SK-N-SH treated with all-trans-retinoic acid at 6 μM for 48 hours (cell line): Measurements from ENCODE around the gene COL23A1.

Source experiments
- ATAC-seq: fragments of 200-7000 bp; cut with Tn5 transposase; 3 replicates; pipeline ENCODE4 v1.9.1; 2020; ENCODE audit warnings: mild to moderate bottlenecking, moderate library complexity
- ARNTL ChIP-seq: fragments of 450-650 bp; formaldehyde crosslinking; IDR thresholded peaks from 2 replicates; pipeline ENCODE4 v1.5.0; 2020; ENCODE audit warnings: low read depth, mild to moderate bottlenecking, moderate library complexity, borderline replicate concordance
- BACH2 ChIP-seq: fragments of 250-450 bp; sonication (Bioruptor Pico); IDR thresholded peaks from 2 replicates; pipeline ENCODE4 v1.9.0; 2021; ENCODE audit warnings: mild to moderate bottlenecking, borderline replicate concordance
- CSDC2 ChIP-seq: fragments of 250-450 bp; sonication (Bioruptor Pico); IDR thresholded peaks from 2 replicates; pipeline ENCODE4 v1.5.0; 2020; ENCODE audit warnings: mild to moderate bottlenecking, moderate library complexity
- ESRRG ChIP-seq: fragments of 250-450 bp; sonication (Bioruptor Pico); IDR thresholded peaks from 2 replicates; pipeline ENCODE4 v1.6.1; 2021; ENCODE audit warnings: mild to moderate bottlenecking
- GLIS3 ChIP-seq: fragments of 250-450 bp; sonication (Bioruptor Pico); IDR thresholded peaks from 2 replicates; pipeline ENCODE4 v1.5.0; 2020; ENCODE audit warnings: mild to moderate bottlenecking, moderate library complexity
- ISL1 ChIP-seq: fragments of 250-450 bp; sonication (Bioruptor Pico); IDR thresholded peaks from 2 replicates; pipeline ENCODE4 v2.1.2; 2022; ENCODE audit warnings: mild to moderate bottlenecking, moderate library complexity
- OSR1 ChIP-seq: fragments of 250-450 bp; sonication (Bioruptor Pico); IDR thresholded peaks from 2 replicates; pipeline ENCODE4 v1.8.0; 2022; ENCODE audit warnings: moderate library complexity, mild to moderate bottlenecking, inconsistent platforms
- PPARA ChIP-seq: fragments of 250-450 bp; sonication (Bioruptor Pico); IDR thresholded peaks from 2 replicates; pipeline ENCODE4 v1.5.0; 2020; ENCODE audit warnings: mild to moderate bottlenecking, borderline replicate concordance
- RARB ChIP-seq: fragments of 250-450 bp; sonication (Bioruptor Pico); IDR thresholded peaks from 2 replicates; pipeline ENCODE4 v1.8.0; 2021; ENCODE audit warnings: mild to moderate bottlenecking, moderate library complexity
- SNAI2 ChIP-seq: fragments of 250-450 bp; sonication (Bioruptor Pico); IDR thresholded peaks from 2 replicates; pipeline ENCODE4 v1.5.0; 2020; ENCODE audit warnings: mild to moderate bottlenecking, moderate library complexity
- TCF4 ChIP-seq: fragments of 250-450 bp; sonication (Bioruptor Pico); IDR thresholded peaks from 2 replicates; pipeline ENCODE4 v1.8.0; 2021; ENCODE audit warnings: mild to moderate bottlenecking, moderate library complexity, borderline replicate concordance
- TOX ChIP-seq: fragments of 250-450 bp; sonication (Bioruptor Pico); IDR thresholded peaks from 2 replicates; pipeline ENCODE4 v1.8.0; 2021; ENCODE audit warnings: mild to moderate bottlenecking, moderate library complexity, borderline replicate concordance
- ZC3H10 ChIP-seq: fragments of 250-450 bp; sonication (Bioruptor Pico); IDR thresholded peaks from 2 replicates; pipeline ENCODE4 v1.5.1; 2021; ENCODE audit warnings: mild to moderate bottlenecking, moderate library complexity
- ZFP3 ChIP-seq: fragments of 250-450 bp; sonication (Bioruptor Pico); IDR thresholded peaks from 2 replicates; pipeline ENCODE4 v1.5.0; 2020; ENCODE audit warnings: mild to moderate bottlenecking, moderate library complexity
- ZFP30 ChIP-seq: fragments of 450-650 bp; formaldehyde crosslinking; IDR thresholded peaks from 2 replicates; pipeline ENCODE4 v1.5.0; 2022; ENCODE audit warnings: mild to moderate bottlenecking, moderate library complexity
- ZNF565 ChIP-seq: fragments of 450-650 bp; formaldehyde crosslinking; conservative IDR thresholded peaks from 2 replicates; pipeline ENCODE4 v1.5.0; 2020; ENCODE audit warnings: low read depth, mild to moderate bottlenecking, moderate library complexity
- ZNF70 ChIP-seq: fragments of 450-650 bp; formaldehyde crosslinking; IDR thresholded peaks from 2 replicates; pipeline ENCODE4 v1.5.0; 2020; ENCODE audit warnings: mild to moderate bottlenecking, moderate library complexity
- ZNF8 ChIP-seq: fragments of 450-650 bp; formaldehyde crosslinking; IDR thresholded peaks from 2 replicates; pipeline ENCODE4 v1.5.0; 2020; ENCODE audit warnings: mild to moderate bottlenecking, moderate library complexity
- TF ChIP-seq, protein P1 (sequence below): fragments of 250-450 bp; sonication (Bioruptor Pico); IDR thresholded peaks from 2 replicates; pipeline ENCODE4 v1.8.0; 2020; ENCODE audit warnings: mild to moderate bottlenecking, moderate library complexity, borderline replicate concordance
- TF ChIP-seq, protein P2 (sequence below): fragments of 250-450 bp; sonication (Bioruptor Pico); IDR thresholded peaks from 2 replicates; pipeline ENCODE4 v1.5.1; 2020; ENCODE audit warnings: low read depth, mild to moderate bottlenecking, moderate library complexity
- TF ChIP-seq, protein P3 (sequence below): fragments of 250-450 bp; sonication (Bioruptor Pico); IDR thresholded peaks from 2 replicates; pipeline ENCODE4 v1.8.0; 2021; ENCODE audit warnings: low read depth, mild to moderate bottlenecking, moderate library complexity, borderline replicate concordance
- TF ChIP-seq, protein P4 (sequence below): fragments of 250-450 bp; sonication (Bioruptor Pico); IDR thresholded peaks from 2 replicates; pipeline ENCODE4 v1.5.0; 2020; ENCODE audit warnings: mild to moderate bottlenecking, moderate library complexity
- TF ChIP-seq, protein P5 (sequence below): fragments of 250-450 bp; sonication (Bioruptor Pico); IDR thresholded peaks from 2 replicates; pipeline ENCODE4 v1.5.1; 2021; ENCODE audit warnings: mild to moderate bottlenecking, moderate library complexity

COL23A1 gene

DNA sequence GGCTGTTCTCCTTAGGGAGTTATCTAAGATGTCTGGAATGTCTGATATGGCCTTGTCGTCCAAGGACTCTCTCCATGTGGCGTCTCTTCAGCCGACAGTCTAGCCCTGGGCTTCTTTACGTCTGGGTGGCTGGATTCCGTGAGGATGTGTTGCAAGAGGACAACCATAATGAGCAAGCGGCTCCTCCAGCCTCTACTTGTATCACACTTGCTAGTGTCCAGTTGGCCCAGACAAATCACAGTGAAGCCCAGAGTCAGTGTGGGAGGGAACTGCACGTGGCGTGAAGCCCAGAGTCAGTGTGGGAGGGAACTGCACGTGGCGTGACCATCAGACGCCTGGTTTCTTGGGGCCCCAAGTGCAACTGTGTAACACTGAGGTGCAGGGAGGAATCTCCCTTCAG lies 61.1 kb downstream of the COL23A1 start:
- TF ChIP-seq, protein P1, sequence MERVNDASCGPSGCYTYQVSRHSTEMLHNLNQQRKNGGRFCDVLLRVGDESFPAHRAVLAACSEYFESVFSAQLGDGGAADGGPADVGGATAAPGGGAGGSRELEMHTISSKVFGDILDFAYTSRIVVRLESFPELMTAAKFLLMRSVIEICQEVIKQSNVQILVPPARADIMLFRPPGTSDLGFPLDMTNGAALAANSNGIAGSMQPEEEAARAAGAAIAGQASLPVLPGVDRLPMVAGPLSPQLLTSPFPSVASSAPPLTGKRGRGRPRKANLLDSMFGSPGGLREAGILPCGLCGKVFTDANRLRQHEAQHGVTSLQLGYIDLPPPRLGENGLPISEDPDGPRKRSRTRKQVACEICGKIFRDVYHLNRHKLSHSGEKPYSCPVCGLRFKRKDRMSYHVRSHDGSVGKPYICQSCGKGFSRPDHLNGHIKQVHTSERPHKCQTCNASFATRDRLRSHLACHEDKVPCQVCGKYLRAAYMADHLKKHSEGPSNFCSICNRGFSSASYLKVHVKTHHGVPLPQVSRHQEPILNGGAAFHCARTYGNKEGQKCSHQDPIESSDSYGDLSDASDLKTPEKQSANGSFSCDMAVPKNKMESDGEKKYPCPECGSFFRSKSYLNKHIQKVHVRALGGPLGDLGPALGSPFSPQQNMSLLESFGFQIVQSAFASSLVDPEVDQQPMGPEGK = no peak
- no peak for TF ChIP-seq ZNF70
- TF ChIP-seq BACH2 (CRISPR knock-in tag) = no peak
- TF ChIP-seq TCF4 = no peak
- TF ChIP-seq TOX = no peak
- no peak for TF ChIP-seq RARB (CRISPR knock-in tag)
- TF ChIP-seq PPARA (CRISPR knock-in tag) = no peak
- TF ChIP-seq, protein P2, sequence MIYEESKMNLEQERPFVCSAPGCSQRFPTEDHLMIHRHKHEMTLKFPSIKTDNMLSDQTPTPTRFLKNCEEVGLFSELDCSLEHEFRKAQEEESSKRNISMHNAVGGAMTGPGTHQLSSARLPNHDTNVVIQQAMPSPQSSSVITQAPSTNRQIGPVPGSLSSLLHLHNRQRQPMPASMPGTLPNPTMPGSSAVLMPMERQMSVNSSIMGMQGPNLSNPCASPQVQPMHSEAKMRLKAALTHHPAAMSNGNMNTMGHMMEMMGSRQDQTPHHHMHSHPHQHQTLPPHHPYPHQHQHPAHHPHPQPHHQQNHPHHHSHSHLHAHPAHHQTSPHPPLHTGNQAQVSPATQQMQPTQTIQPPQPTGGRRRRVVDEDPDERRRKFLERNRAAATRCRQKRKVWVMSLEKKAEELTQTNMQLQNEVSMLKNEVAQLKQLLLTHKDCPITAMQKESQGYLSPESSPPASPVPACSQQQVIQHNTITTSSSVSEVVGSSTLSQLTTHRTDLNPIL = no peak
- no peak for TF ChIP-seq OSR1 (CRISPR knock-in tag)
- no peak for TF ChIP-seq CSDC2 (CRISPR knock-in tag)
- no peak for TF ChIP-seq SNAI2
- no peak for TF ChIP-seq ISL1 (CRISPR knock-in tag)
- TF ChIP-seq ZC3H10 (CRISPR knock-in tag) = no peak
- TF ChIP-seq ZNF565 (CRISPR knock-in tag) = no peak
- no peak for TF ChIP-seq ZNF8 (CRISPR knock-in tag)
- TF ChIP-seq ARNTL (CRISPR knock-in tag) = no peak
- ATAC-seq = no peak

DNA sequence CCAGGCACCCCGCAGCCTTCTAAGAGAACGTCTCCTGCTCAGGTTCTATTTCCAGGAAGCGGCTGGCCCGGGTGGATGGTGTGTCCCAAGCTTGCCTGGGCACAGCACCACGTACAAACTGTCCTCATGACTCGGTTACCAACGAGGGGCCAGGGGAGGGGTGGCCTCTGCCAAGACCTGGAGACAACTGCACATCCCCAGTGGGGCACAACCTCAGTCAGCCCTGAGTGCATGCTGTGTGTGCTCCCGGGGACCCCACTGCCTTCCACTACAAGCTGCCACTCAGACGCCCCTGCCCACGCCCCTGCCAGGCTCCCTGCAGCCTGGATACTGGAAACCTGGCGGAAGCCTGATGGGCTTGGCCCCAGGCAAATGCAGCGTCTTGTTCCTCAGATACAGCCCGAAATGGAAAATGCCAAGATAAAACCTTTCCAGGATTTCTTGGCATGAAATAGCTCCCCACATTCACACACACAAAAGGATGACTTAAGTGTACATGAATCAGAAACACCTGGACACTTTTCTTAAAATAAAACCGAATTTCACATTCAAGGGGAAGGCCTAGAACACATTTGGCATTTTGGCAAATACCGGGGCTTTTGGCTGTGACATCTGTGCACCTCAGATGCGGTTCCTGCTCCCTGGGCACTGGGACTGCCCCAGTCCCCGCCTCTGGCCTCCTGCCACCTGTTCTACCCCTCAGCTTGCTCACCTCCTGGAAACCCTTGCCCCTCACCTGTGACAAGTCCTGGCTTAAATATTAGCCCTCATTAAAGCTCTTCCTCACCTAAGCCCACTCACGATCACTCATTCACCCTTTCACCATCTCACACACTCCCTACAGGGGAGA lies 62.5 kb downstream of the COL23A1 start:
- ATAC-seq = no peak
- TF ChIP-seq, protein P3, sequence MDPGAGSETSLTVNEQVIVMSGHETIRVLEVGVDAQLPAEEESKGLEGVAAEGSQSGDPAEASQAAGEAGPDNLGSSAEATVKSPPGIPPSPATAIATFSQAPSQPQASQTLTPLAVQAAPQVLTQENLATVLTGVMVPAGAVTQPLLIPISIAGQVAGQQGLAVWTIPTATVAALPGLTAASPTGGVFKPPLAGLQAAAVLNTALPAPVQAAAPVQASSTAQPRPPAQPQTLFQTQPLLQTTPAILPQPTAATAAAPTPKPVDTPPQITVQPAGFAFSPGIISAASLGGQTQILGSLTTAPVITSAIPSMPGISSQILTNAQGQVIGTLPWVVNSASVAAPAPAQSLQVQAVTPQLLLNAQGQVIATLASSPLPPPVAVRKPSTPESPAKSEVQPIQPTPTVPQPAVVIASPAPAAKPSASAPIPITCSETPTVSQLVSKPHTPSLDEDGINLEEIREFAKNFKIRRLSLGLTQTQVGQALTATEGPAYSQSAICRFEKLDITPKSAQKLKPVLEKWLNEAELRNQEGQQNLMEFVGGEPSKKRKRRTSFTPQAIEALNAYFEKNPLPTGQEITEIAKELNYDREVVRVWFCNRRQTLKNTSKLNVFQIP (CRISPR knock-in tag) = no peak
- TF ChIP-seq BACH2 (CRISPR knock-in tag) (no peak), ZNF565 (CRISPR knock-in tag) (no peak), ISL1 (CRISPR knock-in tag) (no peak), ARNTL (CRISPR knock-in tag) (no peak), ESRRG (CRISPR knock-in tag) (no peak), RARB (CRISPR knock-in tag) (no peak), CSDC2 (CRISPR knock-in tag) (no peak), ZFP30 (no peak), TOX (no peak), ZFP3 (CRISPR knock-in tag) (no peak), ZC3H10 (CRISPR knock-in tag) (no peak), ZNF70 (no peak), ZNF8 (CRISPR knock-in tag) (no peak), GLIS3 (no peak), SNAI2 (no peak)
- TF ChIP-seq, protein P4, sequence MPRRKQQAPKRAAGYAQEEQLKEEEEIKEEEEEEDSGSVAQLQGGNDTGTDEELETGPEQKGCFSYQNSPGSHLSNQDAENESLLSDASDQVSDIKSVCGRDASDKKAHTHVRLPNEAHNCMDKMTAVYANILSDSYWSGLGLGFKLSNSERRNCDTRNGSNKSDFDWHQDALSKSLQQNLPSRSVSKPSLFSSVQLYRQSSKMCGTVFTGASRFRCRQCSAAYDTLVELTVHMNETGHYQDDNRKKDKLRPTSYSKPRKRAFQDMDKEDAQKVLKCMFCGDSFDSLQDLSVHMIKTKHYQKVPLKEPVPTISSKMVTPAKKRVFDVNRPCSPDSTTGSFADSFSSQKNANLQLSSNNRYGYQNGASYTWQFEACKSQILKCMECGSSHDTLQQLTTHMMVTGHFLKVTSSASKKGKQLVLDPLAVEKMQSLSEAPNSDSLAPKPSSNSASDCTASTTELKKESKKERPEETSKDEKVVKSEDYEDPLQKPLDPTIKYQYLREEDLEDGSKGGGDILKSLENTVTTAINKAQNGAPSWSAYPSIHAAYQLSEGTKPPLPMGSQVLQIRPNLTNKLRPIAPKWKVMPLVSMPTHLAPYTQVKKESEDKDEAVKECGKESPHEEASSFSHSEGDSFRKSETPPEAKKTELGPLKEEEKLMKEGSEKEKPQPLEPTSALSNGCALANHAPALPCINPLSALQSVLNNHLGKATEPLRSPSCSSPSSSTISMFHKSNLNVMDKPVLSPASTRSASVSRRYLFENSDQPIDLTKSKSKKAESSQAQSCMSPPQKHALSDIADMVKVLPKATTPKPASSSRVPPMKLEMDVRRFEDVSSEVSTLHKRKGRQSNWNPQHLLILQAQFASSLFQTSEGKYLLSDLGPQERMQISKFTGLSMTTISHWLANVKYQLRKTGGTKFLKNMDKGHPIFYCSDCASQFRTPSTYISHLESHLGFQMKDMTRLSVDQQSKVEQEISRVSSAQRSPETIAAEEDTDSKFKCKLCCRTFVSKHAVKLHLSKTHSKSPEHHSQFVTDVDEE (CRISPR knock-in tag) = no peak
- TF ChIP-seq, protein P5, sequence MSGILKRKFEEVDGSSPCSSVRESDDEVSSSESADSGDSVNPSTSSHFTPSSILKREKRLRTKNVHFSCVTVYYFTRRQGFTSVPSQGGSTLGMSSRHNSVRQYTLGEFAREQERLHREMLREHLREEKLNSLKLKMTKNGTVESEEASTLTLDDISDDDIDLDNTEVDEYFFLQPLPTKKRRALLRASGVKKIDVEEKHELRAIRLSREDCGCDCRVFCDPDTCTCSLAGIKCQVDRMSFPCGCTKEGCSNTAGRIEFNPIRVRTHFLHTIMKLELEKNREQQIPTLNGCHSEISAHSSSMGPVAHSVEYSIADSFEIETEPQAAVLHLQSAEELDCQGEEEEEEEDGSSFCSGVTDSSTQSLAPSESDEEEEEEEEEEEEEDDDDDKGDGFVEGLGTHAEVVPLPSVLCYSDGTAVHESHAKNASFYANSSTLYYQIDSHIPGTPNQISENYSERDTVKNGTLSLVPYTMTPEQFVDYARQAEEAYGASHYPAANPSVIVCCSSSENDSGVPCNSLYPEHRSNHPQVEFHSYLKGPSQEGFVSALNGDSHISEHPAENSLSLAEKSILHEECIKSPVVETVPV = no peak
- TF ChIP-seq, protein P2 = no peak
- TF ChIP-seq, protein P1 = no peak
